H1 (cell line): Measurements from ENCODE around the gene CCDC152. TPM values are rescaled to one million over a fixed set of nuclear protein-coding genes. Genes with fewer than 3 reads are reported as not detected.

Experiments used
- CHD1 ChIP-seq: IDR thresholded peaks from 2 replicates; pipeline ENCODE4 v1.6.1; 2012; ENCODE audit warnings: low read depth, low read length, improper control_type of control experiment
- CREB1 ChIP-seq: IDR thresholded peaks from 2 replicates; pipeline ENCODE4 v1.6.1; 2012; ENCODE audit warnings: inconsistent platforms
- CTBP2 ChIP-seq: IDR thresholded peaks from 2 replicates; pipeline ENCODE4 v1.7.0; 2011; ENCODE audit warnings: borderline replicate concordance, mild to moderate bottlenecking, moderate library complexity, mixed read lengths, low read length; ENCODE audit not compliant: insufficient read depth, insufficient read length
- polyA plus RNA-seq, 7 experiments: library from polyadenylated mRNA; depleted of rRNA in 3 of 7; stranded (reverse) in 5 of 7; unstranded in 2 of 7; fragments of >200 nt in 5 of 7; fragments of 200-250 nt in 2 of 7; gene quantifications; 1 replicate in 5 of 7; 2 replicates in 1 of 7; 4 replicates in 1 of 7; pipeline versions ENCODE4 v1.2.1 to v1.2.3, GENCODE V29; 2011 to 2013; ENCODE audit warnings: missing spikeins in 2 of 7, mixed read lengths in 2 of 7
- total RNA-seq: library from RNA; stranded (reverse); fragmentation: NEBNext Ultra II Directional; extraction: Animal tissue kit (Norgen Biotek cat#: 25700); gene quantifications from 2 replicates; pipeline ENCODE4 v1.2.1, GENCODE V29; 2021

The CCDC152 gene
- total and polyA plus RNA-seq, 2 of the 8 experiments (the other 6 are each of a cell fraction or from before 2014, with no cell fraction given), result 2.6 to 9.5 TPM

DNA sequence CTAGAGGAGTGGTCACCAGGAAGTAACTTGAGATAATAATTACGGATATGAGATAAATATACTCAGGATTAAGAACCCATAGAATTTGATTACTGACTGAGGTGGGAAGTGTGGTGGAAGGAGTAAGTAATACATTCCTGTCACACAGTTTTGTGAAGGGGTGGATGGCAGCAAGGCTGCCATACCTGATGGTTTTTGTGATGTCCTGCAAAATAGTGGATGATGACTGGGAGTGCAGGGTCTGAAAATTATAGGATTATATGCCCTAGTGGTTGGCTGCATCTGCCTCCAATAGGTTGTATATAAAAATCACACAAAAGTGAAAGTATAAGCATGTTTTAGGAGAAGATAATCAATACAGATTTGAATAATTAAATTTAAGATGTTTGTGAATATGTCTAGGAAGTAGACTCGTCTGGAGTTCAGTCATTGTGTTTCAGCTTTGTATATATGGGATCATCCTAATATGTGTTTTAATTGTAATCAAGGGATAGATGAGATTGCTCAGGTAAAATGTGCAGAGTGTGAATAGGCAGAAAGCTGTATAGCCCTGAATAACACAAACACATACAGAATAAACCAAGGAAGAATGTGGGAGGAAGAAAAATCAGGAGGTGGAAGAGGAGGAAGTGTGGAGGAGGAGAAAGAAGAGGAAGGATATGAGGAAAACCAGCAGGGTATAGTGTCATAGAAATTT lies 49.5 kb downstream of the CCDC152 start (continued):
- TF ChIP-seq CTBP2 (no peak), CHD1 (no peak), CREB1 (no peak)
